AG09319 (cell line): ENCODE data around the gene TRIM50.

Experiments used
- DNase-seq: peaks from one replicate; pipeline ENCODE4 v3.0.0-alpha.2; 2010; ENCODE audit warnings: low read depth; ENCODE audit errors: extremely low read depth
- CTCF ChIP-seq: IDR thresholded peaks from 2 replicates; pipeline ENCODE4 v1.5.1; 2011; ENCODE audit warnings: low read depth, mild to moderate bottlenecking, inconsistent platforms, low read length, moderate library complexity

The TRIM50 gene

GRCh38 chr7:73354821-73355220 is 26.9 kb upstream of the TRIM50 start:
- TF ChIP-seq CTCF: no peak

GRCh38 chr7:73354196-73354595 is 26.3 kb upstream of the TRIM50 start:
- TF ChIP-seq CTCF: no peak
- no peak for DNase-seq

More at GRCh38 chr7:73354821-73355220, 26.9 kb upstream of the TRIM50 start:
- no peak for DNase-seq

GRCh38 chr7:73353243-73353642 is 25.4 kb upstream of the TRIM50 start:
- TF ChIP-seq CTCF: no peak
- no peak for DNase-seq

GRCh38 chr7:73352784-73353183 is 24.9 kb upstream of the TRIM50 start:
- DNase-seq: no peak

GRCh38 chr7:73351447-73352167 is 23.7 kb upstream of the TRIM50 start:
- TF ChIP-seq CTCF: no peak
- DNase-seq: no peak

More at GRCh38 chr7:73352784-73353183, 24.9 kb upstream of the TRIM50 start:
- TF ChIP-seq CTCF: no peak

GRCh38 chr7:73350306-73351068 is 22.6 kb upstream of the TRIM50 start:
- DNase-seq: no peak
- TF ChIP-seq CTCF: no peak

GRCh38 chr7:73349763-73350162 is 21.9 kb upstream of the TRIM50 start:
- TF ChIP-seq CTCF: no peak
- DNase-seq: no peak
